H1 (cell line): ENCODE results near the gene KRTDAP.

Source experiments
- EZH2 ChIP-seq: fragments of 200-600 bp; sonication (generic); IDR thresholded peaks from 2 replicates; pipeline ENCODE4 v1.7.1; 2012; ENCODE audit warnings: low read depth, mild to moderate bottlenecking, moderate library complexity, low read length, inconsistent platforms; ENCODE audit not compliant: severe bottlenecking
- POLR2A ChIP-seq, 2 experiments: IDR thresholded peaks; 1 replicate in 1 of 2; 2 replicates in 1 of 2; pipeline ENCODE4 v1.6.1; 2011; ENCODE audit warnings: low read depth in 2 of 2, low read length in 2 of 2, mild to moderate bottlenecking in 2 of 2; ENCODE audit errors: control extremely low read depth in 1 of 2
- RAD21 ChIP-seq, 2 experiments: IDR thresholded peaks in 1 of 2; conservative IDR thresholded peaks in 1 of 2; 2 replicates each; pipeline ENCODE4 v1.6.1; 2011; ENCODE audit warnings: low read depth in 2 of 2, low read length in 2 of 2, improper control_type of control experiment in 1 of 2, inconsistent platforms in 1 of 2, mild to moderate bottlenecking in 1 of 2, moderate library complexity in 1 of 2
- SP1 ChIP-seq: IDR thresholded peaks from 2 replicates; pipeline ENCODE4 v1.6.1; 2011; ENCODE audit warnings: low read depth, low read length

DNA sequence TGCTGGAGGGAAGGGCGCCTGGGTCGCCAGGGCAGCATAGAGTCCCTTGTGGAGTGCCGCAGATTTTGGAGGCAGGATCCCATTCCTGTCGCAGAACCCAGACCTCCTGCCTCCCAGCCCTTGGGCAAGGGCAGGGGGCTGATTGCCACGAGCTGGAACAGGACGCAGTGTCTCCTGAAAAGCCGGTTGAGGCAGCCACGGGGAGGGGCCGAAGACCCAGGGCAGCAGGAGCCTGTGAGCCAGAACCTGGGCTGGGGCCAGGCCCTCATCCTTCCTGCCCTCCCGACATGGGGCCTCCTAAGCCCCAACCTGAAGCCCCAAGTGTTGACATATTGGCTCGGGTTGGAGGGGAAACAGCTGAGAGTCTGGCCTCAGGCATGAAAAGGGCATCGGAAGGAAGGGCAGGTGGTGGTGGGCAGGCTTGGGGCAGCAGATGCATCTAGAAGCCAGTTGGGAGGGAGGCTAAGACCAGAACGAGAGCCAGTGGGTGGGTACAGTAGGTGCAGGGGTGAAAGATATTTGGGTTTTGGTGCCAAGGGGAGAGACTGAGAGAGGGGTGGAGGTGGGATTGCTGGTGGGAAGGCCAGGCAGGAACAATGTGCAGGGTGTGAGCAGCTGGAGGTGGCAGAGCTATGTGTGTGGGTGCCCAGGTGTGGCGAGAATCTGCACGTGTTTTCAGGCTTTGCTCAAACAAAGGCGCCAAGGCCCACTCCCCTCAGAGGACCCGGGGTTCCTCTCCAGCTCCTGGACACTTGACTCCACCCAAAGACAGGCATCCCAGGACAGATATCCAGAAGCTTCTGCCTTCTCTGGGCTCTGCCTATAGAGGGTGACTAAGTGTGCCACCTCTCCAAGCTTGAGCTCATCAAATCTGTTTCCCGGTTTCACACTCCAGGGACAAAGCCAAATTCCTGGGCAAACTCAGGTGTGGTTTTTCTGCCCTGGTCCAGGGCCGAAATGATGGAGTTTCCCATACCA is 39.3 kb upstream of the KRTDAP start:
- no peak for TF ChIP-seq POLR2A (IDR thresholded peaks at IDR 0.05; ENCODE audit: control extremely low read depth in 1 of 2, low read depth in 2 of 2, low read length in 2 of 2)
- TF ChIP-seq EZH2: no peak
- TF ChIP-seq SP1: no peak
- TF ChIP-seq RAD21 (IDR thresholded peaks at IDR 0.05 in 1 of 2, conservative IDR thresholded peaks at IDR 0.05 in 1 of 2; ENCODE audit: low read depth in 2 of 2, low read length in 2 of 2): no peak
